ENCODE results near the gene PLCD3. TPM values are rescaled to one million over a fixed set of nuclear protein-coding genes. Genes with fewer than 3 reads are reported as not detected.

The PLCD3 gene
- total RNA-seq, 1 donor from 2014 or later: 54.0 TPM

DNA sequence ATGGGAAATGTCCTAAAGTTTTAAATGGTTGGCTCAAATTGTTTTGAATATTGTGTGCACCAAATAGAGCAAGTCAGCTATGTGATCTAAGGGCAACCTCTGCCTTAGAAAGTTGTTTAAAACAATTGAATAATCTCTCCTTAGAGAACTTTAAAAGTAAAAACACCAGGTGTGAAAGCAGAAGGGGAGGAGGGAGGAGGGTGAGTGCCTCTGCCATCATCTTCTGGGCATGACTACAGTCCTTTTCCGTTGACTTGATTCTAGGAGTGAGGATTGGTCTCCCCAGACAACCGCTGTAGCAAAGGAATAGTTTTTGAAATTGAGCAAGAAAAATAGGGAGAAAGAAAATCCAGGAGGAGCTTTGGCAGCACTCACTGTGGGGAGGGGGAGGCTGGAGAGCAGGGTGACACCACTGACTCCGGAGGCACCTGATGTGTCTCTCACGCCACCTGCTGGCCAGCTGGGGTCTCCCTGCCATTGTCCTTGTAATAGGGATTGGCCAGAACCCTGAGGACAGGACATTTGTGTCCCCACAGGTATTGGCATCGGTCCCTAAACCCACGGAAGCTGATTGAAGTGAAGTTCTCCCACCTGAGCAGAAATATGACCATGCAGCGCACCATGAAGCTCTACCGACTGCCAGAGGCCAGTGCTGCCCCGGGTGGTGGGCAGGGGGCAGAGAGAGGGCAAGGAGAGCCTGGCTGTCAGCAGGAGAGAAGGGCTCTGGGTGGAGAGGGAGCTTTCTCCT is 33.3 kb downstream of the PLCD3 start:
- no peaks in the 10 kb centered on the region for H3K9me3 Mint-ChIP-seq
- peaks cover 36% of the 10 kb centered on the region for H3K36me3 Mint-ChIP-seq
- no peak overlapping the region for H3K4me3 Mint-ChIP-seq
- peak overlapping the region; percentile 69 for H3K27ac Mint-ChIP-seq
- TF ChIP-seq, protein P1, sequence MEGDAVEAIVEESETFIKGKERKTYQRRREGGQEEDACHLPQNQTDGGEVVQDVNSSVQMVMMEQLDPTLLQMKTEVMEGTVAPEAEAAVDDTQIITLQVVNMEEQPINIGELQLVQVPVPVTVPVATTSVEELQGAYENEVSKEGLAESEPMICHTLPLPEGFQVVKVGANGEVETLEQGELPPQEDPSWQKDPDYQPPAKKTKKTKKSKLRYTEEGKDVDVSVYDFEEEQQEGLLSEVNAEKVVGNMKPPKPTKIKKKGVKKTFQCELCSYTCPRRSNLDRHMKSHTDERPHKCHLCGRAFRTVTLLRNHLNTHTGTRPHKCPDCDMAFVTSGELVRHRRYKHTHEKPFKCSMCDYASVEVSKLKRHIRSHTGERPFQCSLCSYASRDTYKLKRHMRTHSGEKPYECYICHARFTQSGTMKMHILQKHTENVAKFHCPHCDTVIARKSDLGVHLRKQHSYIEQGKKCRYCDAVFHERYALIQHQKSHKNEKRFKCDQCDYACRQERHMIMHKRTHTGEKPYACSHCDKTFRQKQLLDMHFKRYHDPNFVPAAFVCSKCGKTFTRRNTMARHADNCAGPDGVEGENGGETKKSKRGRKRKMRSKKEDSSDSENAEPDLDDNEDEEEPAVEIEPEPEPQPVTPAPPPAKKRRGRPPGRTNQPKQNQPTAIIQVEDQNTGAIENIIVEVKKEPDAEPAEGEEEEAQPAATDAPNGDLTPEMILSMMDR (IDR thresholded peaks at IDR 0.05; ENCODE audit: unreplicated experiment): peak; percentile 78
- H3K27me3 Mint-ChIP-seq (ENCODE audit: low read depth): no peaks in the 10 kb centered on the region
- H3K4me1 Mint-ChIP-seq: peaks cover 32% of the 10 kb centered on the region
- peak; percentile 72 to 87 for DNase-seq (ENCODE audit: low spot score in 2 of 2, unreplicated experiment in 2 of 2)

GRCh38 chr17:45098081-45098868 is 34.0 kb downstream of the PLCD3 start:
- Mint-ChIP-seq H3K27me3 (ENCODE audit: low read depth) (no peaks in the 10 kb centered on the region), H3K9me3 (no peaks in the 10 kb centered on the region), H3K4me3 (no peak overlapping the region), H3K4me1 (peaks cover 28% of the 10 kb centered on the region), H3K27ac (peak overlapping the region; percentile 69), H3K36me3 (peaks cover 39% of the 10 kb centered on the region)
- DNase-seq (ENCODE audit: low spot score in 2 of 2, unreplicated experiment in 2 of 2): no peak
- TF ChIP-seq, protein P1 (IDR thresholded peaks at IDR 0.05; ENCODE audit: unreplicated experiment): no peak

GRCh38 chr17:45096926-45097325 is 35.4 kb downstream of the PLCD3 start:
- Mint-ChIP-seq H3K36me3 (peaks cover 47% of the 10 kb centered on the region), H3K4me3 (no peak overlapping the region), H3K27ac (no peak overlapping the region), H3K9me3 (no peaks in the 10 kb centered on the region), H3K4me1 (peaks cover 14% of the 10 kb centered on the region), H3K27me3 (ENCODE audit: low read depth) (no peaks in the 10 kb centered on the region)
- TF ChIP-seq, protein P1 (IDR thresholded peaks at IDR 0.05; ENCODE audit: unreplicated experiment): no peak
- DNase-seq (ENCODE audit: low spot score in 2 of 2, unreplicated experiment in 2 of 2): no peak

DNA sequence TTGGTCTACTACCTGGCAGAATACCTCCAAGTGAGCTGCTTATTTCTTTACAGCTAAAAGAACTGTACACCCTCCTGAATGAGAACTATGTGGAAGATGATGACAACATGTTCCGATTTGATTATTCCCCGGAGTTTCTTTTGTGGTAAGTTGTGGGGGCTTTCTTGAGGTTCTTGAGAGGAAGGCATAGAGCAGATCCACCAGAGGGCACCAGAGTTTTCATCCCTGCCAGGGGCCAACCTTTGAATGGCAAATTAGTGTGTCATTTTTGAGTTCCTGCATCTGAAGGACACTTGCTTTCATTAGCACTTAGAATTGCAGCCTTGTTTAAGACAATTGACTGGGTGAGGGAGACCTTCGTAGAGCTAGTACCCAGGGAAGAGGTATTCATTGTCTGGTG is 36.2 kb downstream of the PLCD3 start:
- Mint-ChIP-seq H3K27me3 (ENCODE audit: low read depth) (no peaks in the 10 kb centered on the region), H3K9me3 (no peaks in the 10 kb centered on the region), H3K4me3 (no peak overlapping the region), H3K27ac (no peak overlapping the region), H3K4me1 (peaks cover 9% of the 10 kb centered on the region), H3K36me3 (peaks cover 47% of the 10 kb centered on the region)
- DNase-seq (ENCODE audit: low spot score in 2 of 2, unreplicated experiment in 2 of 2): no peak
- TF ChIP-seq, protein P1 (IDR thresholded peaks at IDR 0.05; ENCODE audit: unreplicated experiment): no peak

GRCh38 chr17:45093444-45094110 is 38.7 kb downstream of the PLCD3 start:
- DNase-seq (ENCODE audit: low spot score in 2 of 2, unreplicated experiment in 2 of 2): no peak
- peaks cover 2% of the 10 kb centered on the region for H3K4me1 Mint-ChIP-seq
- peaks cover 48% of the 10 kb centered on the region for H3K36me3 Mint-ChIP-seq
- TF ChIP-seq, protein P1 (IDR thresholded peaks at IDR 0.05; ENCODE audit: unreplicated experiment): no peak
- no peaks in the 10 kb centered on the region for H3K27me3 Mint-ChIP-seq (ENCODE audit: low read depth)
- H3K4me3 Mint-ChIP-seq: no peak overlapping the region
- no peak overlapping the region for H3K27ac Mint-ChIP-seq
- H3K9me3 Mint-ChIP-seq: no peaks in the 10 kb centered on the region

Measured in mesothelial cell of epicardium (in vitro differentiated cells).